A673 (cell line): Measurements from ENCODE around the gene TMTC2. TPM values are rescaled to one million over a fixed set of nuclear protein-coding genes. Genes with fewer than 3 reads are reported as not detected.

Experiments
- BruUV-seq: library from RNA; stranded (reverse); fragments of 400-500 nt; replicated peaks from 2 replicates; lab custom pipeline; 2021; lab: Mats Ljungman, UMichigan
- CTCF ChIA-PET: fragments of 300-600 bp; sonication (Branson Sonifier 250); formaldehyde crosslinking; loops from one replicate; lab custom pipeline; 2022; ENCODE audit warnings: antibody characterized with exemption; lab: Charles Lee
- POLR2A ChIA-PET: fragments of 300-600 bp; sonication (Branson Sonifier 250); formaldehyde crosslinking; loops from one replicate; lab custom pipeline; 2022; ENCODE audit warnings: antibody characterized with exemption; ENCODE audit not compliant: low non-redundant PET; lab: Charles Lee
- DNase-seq: peaks from one replicate; pipeline ENCODE4 v3.0.0-alpha.2; 2015; ENCODE audit warnings: low spot score
- H3K27ac ChIP-seq: fragments of 200-600 bp; sonication (generic); 2 replicates; pipeline ENCODE4 v1.5.1; 2016; ENCODE audit warnings: mixed run types, low read depth, mild to moderate bottlenecking, mixed read lengths, antibody characterized with exemption, low read length; ENCODE audit not compliant: poor library complexity, severe bottlenecking
- H3K27me3 ChIP-seq: fragments of 200-600 bp; sonication (generic); replicated peaks from 2 replicates; pipeline ENCODE4 v1.6.1; 2017; ENCODE audit warnings: mixed run types, low read depth, mild to moderate bottlenecking, mixed read lengths, antibody characterized with exemption, low read length; ENCODE audit not compliant: insufficient read depth, poor library complexity
- H3K36me3 ChIP-seq: fragments of 200-600 bp; sonication (generic); 2 replicates; pipeline ENCODE4 v1.6.1; 2016; ENCODE audit warnings: mixed run types, mild to moderate bottlenecking, mixed read lengths, antibody characterized with exemption, low read length; ENCODE audit not compliant: insufficient read depth, poor library complexity, severe bottlenecking
- H3K4me1 ChIP-seq: fragments of 200-600 bp; sonication (generic); 2 replicates; pipeline ENCODE4 v1.6.1; 2017; ENCODE audit warnings: mixed run types, mild to moderate bottlenecking, mixed read lengths, antibody characterized with exemption, low read length; ENCODE audit not compliant: insufficient read depth, poor library complexity, severe bottlenecking
- H3K4me3 ChIP-seq: fragments of 200-600 bp; sonication (generic); 2 replicates; pipeline ENCODE4 v1.5.1; 2016; ENCODE audit warnings: low read depth, mixed run types, mild to moderate bottlenecking, mixed read lengths, low read length; ENCODE audit not compliant: poor library complexity, severe bottlenecking
- H3K9me3 ChIP-seq: fragments of 200-600 bp; sonication (generic); 2 replicates; pipeline ENCODE4 v1.6.1; 2016; ENCODE audit warnings: mixed run types, low read depth, mild to moderate bottlenecking, mixed read lengths, antibody characterized with exemption, low read length; ENCODE audit not compliant: poor library complexity, severe bottlenecking
- EZH2 ChIP-seq: fragments of 200-600 bp; sonication (generic); IDR thresholded peaks from 2 replicates; pipeline ENCODE4 v1.6.1; 2017; ENCODE audit warnings: borderline replicate concordance, low read depth, mild to moderate bottlenecking, mixed read lengths, antibody characterized with exemption, low read length; ENCODE audit not compliant: poor library complexity, severe bottlenecking
- intact Hi-C: fragments of 100-400 bp; cut with micrococcal nuclease; formaldehyde crosslinking; loops from one replicate; pipeline ENCODE4 v1.10.0; 2022; ENCODE audit not compliant: unreplicated experiment
- total RNA-seq: library from RNA; stranded (reverse); gene quantifications from 2 replicates; pipeline ENCODE4 v1.2.3, GENCODE V29; 2021
- TF ChIP-seq, protein P1 (sequence below): fragments of 300-800, 200-600 bp; sonication (generic); conservative IDR thresholded peaks from 2 replicates; pipeline ENCODE4 v1.5.1; 2017; ENCODE audit warnings: low read depth, mild to moderate bottlenecking, antibody characterized with exemption, low read length, moderate library complexity, mixed read lengths

TMTC2 gene
- total RNA-seq, 1 experiment from 2014 or later: 3.3 TPM

DNA sequence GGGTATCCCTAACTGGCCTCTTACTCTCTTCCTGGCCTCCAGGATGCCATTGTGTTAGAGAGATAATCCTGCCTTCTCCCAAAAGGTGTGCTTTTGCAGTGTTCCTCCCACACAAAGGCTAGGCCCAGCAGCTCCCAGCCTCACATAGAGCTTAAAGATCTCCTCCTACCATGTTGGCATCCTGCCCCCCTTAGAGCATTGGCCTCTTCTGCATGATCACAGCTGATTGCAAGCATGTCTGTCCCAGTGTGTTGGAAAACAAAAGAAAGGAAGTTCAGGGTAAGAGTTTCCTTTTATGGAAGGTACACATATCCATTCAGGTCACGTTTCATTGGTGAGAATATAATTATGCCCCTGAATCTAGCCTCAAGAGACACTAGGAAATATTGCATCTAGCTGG lies 405.4 kb downstream of the TMTC2 start:
- no peaks in the 10 kb centered on the region for H3K27me3 ChIP-seq
- POLR2A ChIA-PET: no interaction called here
- H3K36me3 ChIP-seq: no peaks in the 10 kb centered on the region
- H3K27ac ChIP-seq: no peak overlapping the region
- CTCF ChIA-PET: no interaction called here
- peak; percentile 70 for DNase-seq
- no TSS peak for BruUV-seq
- peaks cover 19% of the 10 kb centered on the region for H3K4me1 ChIP-seq
- H3K9me3 ChIP-seq: no peaks in the 10 kb centered on the region
- TF ChIP-seq EZH2: no peak
- TF ChIP-seq, protein P1, sequence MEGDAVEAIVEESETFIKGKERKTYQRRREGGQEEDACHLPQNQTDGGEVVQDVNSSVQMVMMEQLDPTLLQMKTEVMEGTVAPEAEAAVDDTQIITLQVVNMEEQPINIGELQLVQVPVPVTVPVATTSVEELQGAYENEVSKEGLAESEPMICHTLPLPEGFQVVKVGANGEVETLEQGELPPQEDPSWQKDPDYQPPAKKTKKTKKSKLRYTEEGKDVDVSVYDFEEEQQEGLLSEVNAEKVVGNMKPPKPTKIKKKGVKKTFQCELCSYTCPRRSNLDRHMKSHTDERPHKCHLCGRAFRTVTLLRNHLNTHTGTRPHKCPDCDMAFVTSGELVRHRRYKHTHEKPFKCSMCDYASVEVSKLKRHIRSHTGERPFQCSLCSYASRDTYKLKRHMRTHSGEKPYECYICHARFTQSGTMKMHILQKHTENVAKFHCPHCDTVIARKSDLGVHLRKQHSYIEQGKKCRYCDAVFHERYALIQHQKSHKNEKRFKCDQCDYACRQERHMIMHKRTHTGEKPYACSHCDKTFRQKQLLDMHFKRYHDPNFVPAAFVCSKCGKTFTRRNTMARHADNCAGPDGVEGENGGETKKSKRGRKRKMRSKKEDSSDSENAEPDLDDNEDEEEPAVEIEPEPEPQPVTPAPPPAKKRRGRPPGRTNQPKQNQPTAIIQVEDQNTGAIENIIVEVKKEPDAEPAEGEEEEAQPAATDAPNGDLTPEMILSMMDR: no peak
- intact Hi-C loops: no loop called here
- H3K4me3 ChIP-seq: no peak overlapping the region

DNA sequence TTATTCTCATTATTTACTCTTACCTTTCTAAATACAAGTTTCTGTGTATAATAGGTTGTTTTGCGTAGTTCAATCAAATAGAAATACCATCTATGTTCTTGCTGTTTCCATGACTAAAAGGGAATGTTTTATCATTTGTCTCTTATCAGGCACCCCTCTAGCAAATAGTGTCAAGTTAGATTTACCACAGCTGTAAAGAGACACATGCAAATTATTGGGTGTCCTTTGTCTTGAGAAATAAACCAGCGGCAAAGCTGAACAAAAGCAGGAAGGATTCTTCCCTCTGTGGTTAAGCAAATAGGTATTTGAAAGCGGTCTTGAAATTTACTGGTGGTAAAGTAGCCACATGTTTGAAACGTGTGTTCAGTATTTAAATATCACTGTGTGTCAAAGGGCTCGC lies 405.9 kb downstream of the TMTC2 start:
- TF ChIP-seq, protein P1: no peak
- no peak for TF ChIP-seq EZH2
- no peak overlapping the region for H3K27ac ChIP-seq
- no peaks in the 10 kb centered on the region for H3K9me3 ChIP-seq
- no TSS peak for BruUV-seq
- H3K27me3 ChIP-seq: no peaks in the 10 kb centered on the region
- ChIA-PET CTCF (no interaction called here), POLR2A (no interaction called here)
- no peak for DNase-seq
- intact Hi-C loops: no loop called here
- no peak overlapping the region for H3K4me3 ChIP-seq
- no peaks in the 10 kb centered on the region for H3K36me3 ChIP-seq
- peaks cover 19% of the 10 kb centered on the region for H3K4me1 ChIP-seq

DNA sequence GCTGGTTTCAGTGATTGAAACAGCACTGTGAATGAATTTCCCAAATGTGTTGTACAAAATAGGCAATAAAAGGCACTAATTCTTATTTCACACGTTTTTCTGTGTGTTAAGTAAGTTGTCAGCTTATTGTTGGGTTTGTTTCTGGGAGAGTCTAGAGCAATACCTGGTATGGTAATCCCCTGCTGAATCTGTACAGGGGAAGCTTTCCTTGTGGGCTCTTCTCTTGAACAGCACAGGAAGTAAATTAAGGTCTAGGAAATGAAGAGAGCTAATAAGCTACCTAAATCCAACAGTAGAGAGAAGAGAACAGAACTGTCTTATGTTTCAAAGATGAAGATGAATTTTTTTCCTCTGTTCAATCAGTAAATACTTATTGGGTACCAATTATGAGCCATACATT lies 406.7 kb downstream of the TMTC2 start:
- Histone ChIP-seq H3K36me3 (no peaks in the 10 kb centered on the region), H3K27ac (no peak overlapping the region), H3K9me3 (no peaks in the 10 kb centered on the region), H3K27me3 (no peaks in the 10 kb centered on the region), H3K4me1 (peaks cover 19% of the 10 kb centered on the region), H3K4me3 (no peak overlapping the region)
- DNase-seq: no peak
- no TSS peak for BruUV-seq
- POLR2A ChIA-PET: no interaction called here
- intact Hi-C loops: no loop called here
- CTCF ChIA-PET: no interaction called here
- TF ChIP-seq EZH2: no peak
- TF ChIP-seq, protein P1: no peak
